ENCODE measurements around the gene ATP8B3.
A peak's percentile ranks its signal among the peaks of the same experiment; 100 is the strongest.

The ATP8B3 gene

GRCh38 chr19:1747285-1748114 lies 64.6 kb downstream of the ATP8B3 start (continued):
- TF ChIP-seq IKZF3 (tag by site-specific recombination; IDR thresholded peaks at IDR 0.05) (peak; percentile 77), GLI4 (tag by site-specific recombination; IDR thresholded peaks at IDR 0.05) (peak; percentile 91), ZNF223 (tag by site-specific recombination; IDR thresholded peaks at IDR 0.05) (no peak), ZBTB20 (tag by site-specific recombination; IDR thresholded peaks at IDR 0.05) (peak; percentile 78)

GRCh38 chr19:1746401-1747284 lies 65.4 kb downstream of the ATP8B3 start:
- ChIA-PET CTCF (interaction anchor here (0.6 to 1.4 kb wide), 4 partner anchors 21 to 71 kb away, joined by 3 to 5 read pairs (median 3); no protein-coding TSS in a partner anchor), POLR2A (interaction anchor here (0.6 to 1.9 kb wide), 7 partner anchors 9 to 477 kb away, joined by 3 to 8 read pairs (median 4); partner anchors contain the start of gene CIRBP)
- Histone ChIP-seq H3K27ac (ENCODE audit: extremely low read depth, low read depth, low read length) (no peak overlapping the region), H3K4me3 (ENCODE audit: low read depth, low read length) (no peak overlapping the region), H3K4me1 (ENCODE audit: control insufficient read depth, insufficient read depth, low read length) (peaks cover 12% of the 10 kb centered on the region; the same call in 1 of the 2 replicates), H3K36me3 (ENCODE audit: control insufficient read depth in 2 of 2, insufficient read depth in 1 of 2, low read length in 2 of 2) (no peaks in the 10 kb centered on the region), H3K9me3 (ENCODE audit: control insufficient read depth, insufficient read depth, low read depth, low read length) (no peaks in the 10 kb centered on the region)
- TF ChIP-seq GLIS2 (tag by site-specific recombination; IDR thresholded peaks at IDR 0.05) (0 out of 2 replicates have a peak, but pooled peaks have one; percentile 38), ZNF513 (tag by site-specific recombination; IDR thresholded peaks at IDR 0.05) (0 out of 2 replicates have a peak, but pooled peaks have one; percentile 30), ZNF792 (tag by site-specific recombination; IDR thresholded peaks at IDR 0.05) (no peak), ZBTB7A (tag by site-specific recombination; IDR thresholded peaks at IDR 0.05; ENCODE audit: low read depth) (peak; percentile 31; the same call in 1 of the 2 replicates), ZBTB6 (tag by site-specific recombination; IDR thresholded peaks at IDR 0.05) (peak; percentile 77), ZBTB10 (tag by site-specific recombination; IDR thresholded peaks at IDR 0.05) (0 out of 2 replicates have a peak, but pooled peaks have one; percentile 19), ZFP37 (tag by site-specific recombination; IDR thresholded peaks at IDR 0.05) (peak; percentile 50; the same call in 1 of the 2 replicates), PATZ1 (tag by site-specific recombination; IDR thresholded peaks at IDR 0.05) (peak; percentile 49), ZBTB20 (tag by site-specific recombination; IDR thresholded peaks at IDR 0.05) (peak; percentile 60; the same call in 1 of the 2 replicates), ZNF449 (tag by site-specific recombination; IDR thresholded peaks at IDR 0.05) (peak; percentile 76), ZNF600 (tag by site-specific recombination; IDR thresholded peaks at IDR 0.05) (peak; percentile 65), ZNF274 (IDR thresholded peaks at IDR 0.05; ENCODE audit: low read length) (no peak), ZNF274 (tag by site-specific recombination; IDR thresholded peaks at IDR 0.05; ENCODE audit: borderline replicate concordance) (no peak), ZNF639 (tag by site-specific recombination; IDR thresholded peaks at IDR 0.05) (0 out of 2 replicates have a peak, but pooled peaks have one; percentile 3), ZNF529 (tag by site-specific recombination; IDR thresholded peaks at IDR 0.05; ENCODE audit: insufficient replicate concordance) (no peak), GLIS1 (tag by site-specific recombination; IDR thresholded peaks at IDR 0.05) (peak; percentile 88), ZNF645 (tag by site-specific recombination; IDR thresholded peaks at IDR 0.05) (0 out of 2 replicates have a peak, but pooled peaks have one; percentile 20)

All from HEK293 (cell line).